Measurements from ENCODE around the gene FGF1.

DNA sequence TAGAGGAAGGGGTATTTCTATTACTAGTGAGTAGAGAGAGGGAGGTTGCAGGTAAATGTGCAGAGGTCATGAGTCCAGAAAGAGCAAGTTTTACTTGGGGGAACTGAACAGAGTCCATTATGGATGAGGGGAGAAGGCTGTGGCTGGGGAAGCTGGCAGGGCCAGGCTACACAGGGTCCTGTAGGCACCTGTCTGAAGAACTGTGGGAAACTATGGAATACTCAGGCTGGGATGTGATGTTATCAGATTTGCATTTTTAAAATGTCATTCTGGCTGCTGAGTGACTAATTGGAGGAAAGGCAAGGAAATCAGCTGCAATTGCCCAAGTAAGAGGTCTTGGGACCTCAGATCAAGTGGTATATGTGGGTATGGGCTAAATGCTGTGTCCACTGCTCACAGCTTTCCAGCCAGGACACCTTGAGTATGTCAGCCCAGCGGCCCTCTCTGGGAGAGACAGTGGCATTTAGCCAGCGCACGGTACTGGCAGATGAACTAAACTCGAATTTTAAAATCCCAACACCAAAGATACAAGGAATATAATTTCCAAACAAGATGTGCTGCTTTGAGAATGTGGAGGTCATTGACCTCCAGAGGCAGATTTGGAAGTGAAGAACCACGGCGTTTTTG, 49.1 kb downstream of the FGF1 start:
- TF ChIP-seq, protein P1, sequence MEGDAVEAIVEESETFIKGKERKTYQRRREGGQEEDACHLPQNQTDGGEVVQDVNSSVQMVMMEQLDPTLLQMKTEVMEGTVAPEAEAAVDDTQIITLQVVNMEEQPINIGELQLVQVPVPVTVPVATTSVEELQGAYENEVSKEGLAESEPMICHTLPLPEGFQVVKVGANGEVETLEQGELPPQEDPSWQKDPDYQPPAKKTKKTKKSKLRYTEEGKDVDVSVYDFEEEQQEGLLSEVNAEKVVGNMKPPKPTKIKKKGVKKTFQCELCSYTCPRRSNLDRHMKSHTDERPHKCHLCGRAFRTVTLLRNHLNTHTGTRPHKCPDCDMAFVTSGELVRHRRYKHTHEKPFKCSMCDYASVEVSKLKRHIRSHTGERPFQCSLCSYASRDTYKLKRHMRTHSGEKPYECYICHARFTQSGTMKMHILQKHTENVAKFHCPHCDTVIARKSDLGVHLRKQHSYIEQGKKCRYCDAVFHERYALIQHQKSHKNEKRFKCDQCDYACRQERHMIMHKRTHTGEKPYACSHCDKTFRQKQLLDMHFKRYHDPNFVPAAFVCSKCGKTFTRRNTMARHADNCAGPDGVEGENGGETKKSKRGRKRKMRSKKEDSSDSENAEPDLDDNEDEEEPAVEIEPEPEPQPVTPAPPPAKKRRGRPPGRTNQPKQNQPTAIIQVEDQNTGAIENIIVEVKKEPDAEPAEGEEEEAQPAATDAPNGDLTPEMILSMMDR (IDR thresholded peaks at IDR 0.05) = no peak
- TF ChIP-seq EP300 (IDR thresholded peaks at IDR 0.05) (no peak), POLR2A (IDR thresholded peaks at IDR 0.05) (no peak)

Measured in ovary (tissue), 3 donors.